ENCODE data around the gene FAM117B. TPM values are rescaled to one million over a fixed set of nuclear protein-coding genes. Genes with fewer than 3 reads are reported as not detected.

Gene FAM117B
- total RNA-seq, 1 donor from 2014 or later, result 28.5 TPM

DNA sequence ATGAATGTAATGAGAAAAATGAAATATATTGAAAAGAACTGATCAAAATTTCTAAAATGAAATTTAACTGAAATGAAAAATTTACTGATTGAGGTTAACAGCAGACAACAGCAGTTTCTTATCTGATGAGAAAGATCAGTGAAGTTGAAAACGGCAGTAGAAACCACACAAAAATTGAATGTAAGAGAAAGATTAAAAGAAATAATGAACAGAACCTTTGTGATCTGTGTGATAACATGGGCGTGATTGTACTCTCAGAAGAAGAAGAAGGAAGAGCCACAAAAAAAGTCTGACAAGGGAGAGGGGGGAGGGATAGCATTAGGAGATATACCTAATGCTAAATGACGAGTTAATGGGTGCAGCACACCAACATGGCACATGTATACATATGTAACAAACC, 45.2 kb downstream of the FAM117B start:
- Mint-ChIP-seq H3K4me3 (ENCODE audit: low read depth) (no peak overlapping the region), H3K9me3 (ENCODE audit: low read depth) (peaks cover 20% of the 10 kb centered on the region), H3K36me3 (ENCODE audit: insufficient read depth) (peaks cover 28% of the 10 kb centered on the region), H3K27me3 (no peaks in the 10 kb centered on the region), H3K4me1 (ENCODE audit: low read depth) (no peaks in the 10 kb centered on the region), H3K27ac (no peak overlapping the region)
- TF ChIP-seq, protein P1, sequence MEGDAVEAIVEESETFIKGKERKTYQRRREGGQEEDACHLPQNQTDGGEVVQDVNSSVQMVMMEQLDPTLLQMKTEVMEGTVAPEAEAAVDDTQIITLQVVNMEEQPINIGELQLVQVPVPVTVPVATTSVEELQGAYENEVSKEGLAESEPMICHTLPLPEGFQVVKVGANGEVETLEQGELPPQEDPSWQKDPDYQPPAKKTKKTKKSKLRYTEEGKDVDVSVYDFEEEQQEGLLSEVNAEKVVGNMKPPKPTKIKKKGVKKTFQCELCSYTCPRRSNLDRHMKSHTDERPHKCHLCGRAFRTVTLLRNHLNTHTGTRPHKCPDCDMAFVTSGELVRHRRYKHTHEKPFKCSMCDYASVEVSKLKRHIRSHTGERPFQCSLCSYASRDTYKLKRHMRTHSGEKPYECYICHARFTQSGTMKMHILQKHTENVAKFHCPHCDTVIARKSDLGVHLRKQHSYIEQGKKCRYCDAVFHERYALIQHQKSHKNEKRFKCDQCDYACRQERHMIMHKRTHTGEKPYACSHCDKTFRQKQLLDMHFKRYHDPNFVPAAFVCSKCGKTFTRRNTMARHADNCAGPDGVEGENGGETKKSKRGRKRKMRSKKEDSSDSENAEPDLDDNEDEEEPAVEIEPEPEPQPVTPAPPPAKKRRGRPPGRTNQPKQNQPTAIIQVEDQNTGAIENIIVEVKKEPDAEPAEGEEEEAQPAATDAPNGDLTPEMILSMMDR (IDR thresholded peaks at IDR 0.05; ENCODE audit: unreplicated experiment), result no peak
- DNase-seq (ENCODE audit: low spot score, unreplicated experiment), result no peak

DNA sequence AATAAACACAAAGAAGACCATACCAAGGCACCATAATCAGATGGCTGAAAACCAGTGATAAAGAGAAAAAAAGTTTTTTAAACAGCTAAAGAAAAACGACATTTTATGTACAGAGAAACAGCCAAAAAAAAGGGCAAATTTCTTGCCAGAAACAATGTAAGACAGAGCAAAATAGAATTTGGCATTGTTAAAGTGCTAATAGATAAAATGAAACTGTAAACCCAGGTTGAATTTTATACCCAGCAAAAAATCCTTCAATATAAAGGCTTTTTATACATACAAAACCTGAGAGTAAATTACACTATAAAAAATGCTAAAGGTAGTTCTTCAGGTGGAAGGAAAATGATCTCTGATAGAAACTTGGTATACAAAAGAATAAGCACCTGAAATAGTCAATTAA, 45.7 kb downstream of the FAM117B start:
- Mint-ChIP-seq H3K9me3 (ENCODE audit: low read depth) (peaks cover 20% of the 10 kb centered on the region), H3K27ac (no peak overlapping the region)
- no peak for DNase-seq (ENCODE audit: low spot score, unreplicated experiment)

DNA sequence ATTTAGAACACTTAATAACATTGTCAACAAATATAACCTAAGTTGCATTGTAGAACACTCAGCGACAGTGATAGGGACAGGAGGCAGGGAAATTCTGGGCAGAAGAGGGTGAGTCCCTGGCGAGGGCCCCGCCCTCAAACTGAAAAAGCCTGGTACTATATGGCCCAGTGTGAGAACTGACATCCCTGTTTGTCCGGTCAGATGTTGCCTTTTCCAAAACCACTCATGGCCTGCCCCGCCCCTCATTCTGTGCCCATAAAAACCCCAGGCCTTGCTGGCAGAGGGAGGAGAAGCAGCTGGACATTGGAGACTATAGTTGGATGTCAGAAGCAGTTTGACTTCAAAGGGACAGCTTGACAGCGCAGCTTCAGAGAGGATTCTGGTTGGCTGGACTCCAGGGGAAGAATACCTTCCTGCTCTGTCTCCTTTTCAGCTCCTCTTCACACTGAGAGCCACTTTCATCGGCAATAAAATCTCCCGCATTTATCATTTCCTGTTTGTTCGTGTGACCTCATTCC, 47.0 kb downstream of the FAM117B start:
- H3K4me1 Mint-ChIP-seq (ENCODE audit: low read depth), result no peaks in the 10 kb centered on the region
- H3K4me3 Mint-ChIP-seq (ENCODE audit: low read depth), result no peak overlapping the region
- H3K9me3 Mint-ChIP-seq (ENCODE audit: low read depth), result peaks cover 20% of the 10 kb centered on the region
- peaks cover 24% of the 10 kb centered on the region for H3K36me3 Mint-ChIP-seq (ENCODE audit: insufficient read depth)
- H3K27me3 Mint-ChIP-seq, result no peaks in the 10 kb centered on the region
- DNase-seq (ENCODE audit: low spot score, unreplicated experiment), result no peak
- TF ChIP-seq, protein P1 (IDR thresholded peaks at IDR 0.05; ENCODE audit: unreplicated experiment), result no peak
- no peak overlapping the region for H3K27ac Mint-ChIP-seq

More for the DNA sequence above, 45.7 kb downstream of the FAM117B start:
- no peaks in the 10 kb centered on the region for H3K4me1 Mint-ChIP-seq (ENCODE audit: low read depth)
- H3K27me3 Mint-ChIP-seq, result no peaks in the 10 kb centered on the region
- TF ChIP-seq, protein P1 (IDR thresholded peaks at IDR 0.05; ENCODE audit: unreplicated experiment), result no peak
- H3K4me3 Mint-ChIP-seq (ENCODE audit: low read depth), result no peak overlapping the region
- peaks cover 26% of the 10 kb centered on the region for H3K36me3 Mint-ChIP-seq (ENCODE audit: insufficient read depth)

DNA sequence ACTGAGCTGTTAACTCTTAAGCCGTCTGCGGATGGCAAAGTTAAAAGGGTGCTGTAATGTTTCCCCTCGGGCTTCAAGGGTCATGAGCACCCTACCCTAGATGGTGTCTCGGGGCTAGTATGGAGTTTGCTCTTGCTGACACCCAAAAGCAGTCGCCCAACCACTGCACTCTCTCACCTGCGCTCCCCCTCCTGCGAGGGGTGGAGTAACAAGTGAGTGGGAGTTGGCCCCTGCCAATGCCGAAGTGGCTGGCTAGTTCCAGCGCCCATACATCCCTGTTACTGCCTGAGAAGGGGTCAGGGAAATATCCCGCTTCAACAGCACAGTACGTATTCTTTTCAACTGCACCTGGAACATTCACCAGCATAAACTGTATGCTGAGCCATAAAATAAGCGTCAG, 47.5 kb downstream of the FAM117B start:
- H3K36me3 Mint-ChIP-seq (ENCODE audit: insufficient read depth), result peaks cover 24% of the 10 kb centered on the region
- H3K27ac Mint-ChIP-seq, result no peak overlapping the region
- TF ChIP-seq, protein P1 (IDR thresholded peaks at IDR 0.05; ENCODE audit: unreplicated experiment), result no peak
- no peaks in the 10 kb centered on the region for H3K4me1 Mint-ChIP-seq (ENCODE audit: low read depth)
- H3K27me3 Mint-ChIP-seq, result no peaks in the 10 kb centered on the region
- DNase-seq (ENCODE audit: low spot score, unreplicated experiment), result no peak
- H3K9me3 Mint-ChIP-seq (ENCODE audit: low read depth), result peaks cover 20% of the 10 kb centered on the region
- H3K4me3 Mint-ChIP-seq (ENCODE audit: low read depth), result no peak overlapping the region

DNA sequence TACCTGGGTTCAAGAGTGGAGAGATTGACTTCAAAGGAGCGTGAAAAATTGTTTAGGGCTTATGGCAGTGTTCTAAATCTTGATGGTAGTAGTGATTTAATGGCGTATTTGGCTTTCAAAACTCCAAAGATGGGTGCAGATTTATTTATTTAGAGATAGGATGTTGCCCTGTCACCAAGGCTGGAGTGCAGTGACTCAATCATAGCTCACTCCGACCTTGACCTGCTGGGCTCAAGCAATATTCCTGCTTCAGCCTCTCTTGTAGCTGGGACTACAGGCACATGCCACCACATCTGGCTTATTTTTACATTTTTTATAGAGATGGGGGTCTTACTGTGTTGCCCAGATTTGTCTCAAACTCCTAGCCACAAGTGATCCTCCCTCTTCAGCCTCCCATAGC, 52.5 kb downstream of the FAM117B start:
- no peak for DNase-seq (ENCODE audit: low spot score, unreplicated experiment)
- Mint-ChIP-seq H3K4me3 (ENCODE audit: low read depth) (no peak overlapping the region), H3K4me1 (ENCODE audit: low read depth) (no peaks in the 10 kb centered on the region), H3K27me3 (no peaks in the 10 kb centered on the region), H3K27ac (no peak overlapping the region), H3K36me3 (ENCODE audit: insufficient read depth) (peaks cover 4% of the 10 kb centered on the region), H3K9me3 (ENCODE audit: low read depth) (no peaks in the 10 kb centered on the region)
- TF ChIP-seq, protein P1 (IDR thresholded peaks at IDR 0.05; ENCODE audit: unreplicated experiment), result no peak
